GM12878 (cell line): ENCODE results near the gene SQSTM1. TPM values are rescaled to one million over a fixed set of nuclear protein-coding genes. Genes with fewer than 3 reads are reported as not detected.

ENCODE experiments used
- ASH2L ChIP-seq: fragments of 300-600, 200-600 bp; sonication (generic); IDR thresholded peaks from 2 replicates; pipeline ENCODE4 v1.6.1; 2017; ENCODE audit warnings: low read depth, mild to moderate bottlenecking, borderline replicate concordance
- ATF3 ChIP-seq: IDR thresholded peaks from 2 replicates; pipeline ENCODE4 v1.6.1; 2011; ENCODE audit warnings: low read depth, mild to moderate bottlenecking, low read length, moderate library complexity, borderline replicate concordance; ENCODE audit errors: extremely low read depth
- BCLAF1 ChIP-seq: fragments of 450-650 bp; IDR thresholded peaks from 2 replicates; pipeline ENCODE4 v1.6.1; 2017; ENCODE audit warnings: antibody characterized with exemption, mild to moderate bottlenecking, moderate library complexity
- BRCA1 ChIP-seq: IDR thresholded peaks from 2 replicates; pipeline ENCODE4 v1.6.1; 2011; ENCODE audit warnings: low read depth, low read length, improper control_type of control experiment
- CHD4 ChIP-seq: fragments of 200-600 bp; sonication (generic); IDR thresholded peaks from 2 replicates; pipeline ENCODE4 v1.6.1; 2016; ENCODE audit warnings: mild to moderate bottlenecking
- CREB1 ChIP-seq: IDR thresholded peaks from 2 replicates; pipeline ENCODE4 v1.6.1; 2012; ENCODE audit warnings: low read depth, mild to moderate bottlenecking, inconsistent platforms
- HDGF ChIP-seq: fragments of 450-650 bp; IDR thresholded peaks from 2 replicates; pipeline ENCODE4 v1.6.1; 2016; ENCODE audit warnings: antibody characterized with exemption
- IKZF2 ChIP-seq, 2 experiments: fragments of 450-650 bp; IDR thresholded peaks; 2 replicates each; pipeline ENCODE4 v1.6.1; 2017; ENCODE audit warnings: mild to moderate bottlenecking in 2 of 2, moderate library complexity in 2 of 2
- JUNB ChIP-seq: IDR thresholded peaks from 2 replicates; pipeline ENCODE4 v1.6.1; 2016; ENCODE audit warnings: antibody characterized with exemption, mild to moderate bottlenecking
- KAT2A ChIP-seq: conservative IDR thresholded peaks from 2 replicates; pipeline ENCODE4 v1.6.1; 2011; ENCODE audit warnings: low read depth, low read length; ENCODE audit not compliant: control insufficient read depth
- MEF2B ChIP-seq: fragments of 450-650 bp; IDR thresholded peaks from 2 replicates; pipeline ENCODE4 v1.6.1; 2018; ENCODE audit warnings: mild to moderate bottlenecking, moderate library complexity; ENCODE audit not compliant: partially characterized antibody, poor library complexity, severe bottlenecking
- MTA3 ChIP-seq: IDR thresholded peaks from 2 replicates; pipeline ENCODE4 v1.6.1; 2012; ENCODE audit warnings: low read length, inconsistent platforms, borderline replicate concordance
- MXI1 ChIP-seq: fragments of 150-350 bp; IDR thresholded peaks from 2 replicates; pipeline ENCODE4 v1.6.1; 2011; ENCODE audit warnings: low read depth, mild to moderate bottlenecking, inconsistent platforms, low read length, improper control_type of control experiment
- MYC ChIP-seq: IDR thresholded peaks from 2 replicates; pipeline ENCODE4 v1.6.1; 2011; ENCODE audit warnings: mild to moderate bottlenecking, low read length, moderate library complexity, inconsistent platforms; ENCODE audit not compliant: insufficient read depth, insufficient replicate concordance, insufficient read length, severe bottlenecking
- NR2C2 ChIP-seq: IDR thresholded peaks from 2 replicates; pipeline ENCODE4 v1.6.1; 2011; ENCODE audit warnings: borderline replicate concordance, low read depth; ENCODE audit not compliant: control insufficient read depth, insufficient read length
- PAX5 ChIP-seq: IDR thresholded peaks from 2 replicates; pipeline ENCODE4 v1.6.1; 2011; ENCODE audit warnings: low read depth, low read length, borderline replicate concordance
- POLR2AphosphoS5 ChIP-seq: IDR thresholded peaks from 2 replicates; pipeline ENCODE4 v1.6.1; 2011; ENCODE audit warnings: mild to moderate bottlenecking, low read length, inconsistent platforms
- RBBP5 ChIP-seq: fragments of 200-600 bp; sonication (generic); conservative IDR thresholded peaks from 2 replicates; pipeline ENCODE4 v1.6.1; 2016
- SIN3A ChIP-seq: IDR thresholded peaks from 2 replicates; pipeline ENCODE4 v1.6.1; 2012; ENCODE audit warnings: low read depth, low read length, improper control_type of control experiment
- SIX5 ChIP-seq: IDR thresholded peaks from 2 replicates; pipeline ENCODE4 v1.6.1; 2011; ENCODE audit warnings: mild to moderate bottlenecking, low read depth, low read length, moderate library complexity; ENCODE audit not compliant: severe bottlenecking
- STAT1 ChIP-seq: fragments of 450-650 bp; conservative IDR thresholded peaks from 2 replicates; pipeline ENCODE4 v1.6.1; 2014; ENCODE audit warnings: antibody characterized with exemption, mild to moderate bottlenecking
- USF2 ChIP-seq: IDR thresholded peaks from 2 replicates; pipeline ENCODE4 v1.6.1; 2011; ENCODE audit warnings: low read depth, low read length, improper control_type of control experiment, borderline replicate concordance
- WRNIP1 ChIP-seq: IDR thresholded peaks from 2 replicates; pipeline ENCODE4 v1.6.1; 2011; ENCODE audit warnings: low read depth, low read length, improper control_type of control experiment, borderline replicate concordance
- ZBED1 ChIP-seq: IDR thresholded peaks from 2 replicates; pipeline ENCODE4 v1.6.1; 2016; ENCODE audit warnings: borderline replicate concordance
- ZNF207 ChIP-seq: fragments of 450-650 bp; IDR thresholded peaks from 2 replicates; pipeline ENCODE4 v1.6.1; 2014; ENCODE audit warnings: antibody characterized with exemption, mild to moderate bottlenecking, borderline replicate concordance
- ZNF274 ChIP-seq: IDR thresholded peaks from one replicate; pipeline ENCODE4 v1.8.0; 2011; ENCODE audit not compliant: insufficient read length, insufficient read depth
- polyA plus RNA-seq, 11 experiments: library from polyadenylated mRNA; depleted of rRNA in 4 of 11; unstranded in 6 of 11; stranded (reverse) in 5 of 11; fragments of >200 nt; fragmentation: Nextera tagmentation in 4 of 11; fragmentation: Illumina TruSeq in 1 of 11; extraction: Ambion mirVana in 4 of 11; extraction: Trizol in 1 of 11; gene quantifications; 1 replicate in 1 of 11; 2 replicates in 10 of 11; pipeline versions ENCODE4 v1.2.1 to v1.2.3, GENCODE V29; 2011 to 2016; ENCODE audit warnings: inconsistent platforms in 2 of 11, missing spikeins in 2 of 11, low read depth in 1 of 11
- total RNA-seq, 4 experiments: library from RNA; depleted of rRNA in 3 of 4; stranded (reverse); fragments of >200 nt in 3 of 4; fragmentation: Illumina TruSeq in 1 of 4; extraction: Trizol in 1 of 4; gene quantifications; 2 replicates each; pipeline versions ENCODE4 v1.2.1 to v1.2.3, GENCODE V29; 2013 to 2021

Gene SQSTM1
- total and polyA plus RNA-seq, 10 of the 15 experiments (the other 5 are each of a cell fraction or from before 2014, with no cell fraction given), result 6.3 to 138 (median 62.1) TPM

GRCh38 chr5:179818746-179819295, 1.9 kb upstream of the SQSTM1 start (continued):
- TF ChIP-seq USF2, result peak; percentile 82
- TF ChIP-seq JUNB, result peak; percentile 38; the same call in 1 of the 2 replicates
- TF ChIP-seq BCLAF1, result no peak
- TF ChIP-seq ZNF207, result no peak
- peak; percentile 15 for TF ChIP-seq MYC
- peak; percentile 5 for TF ChIP-seq SIX5
- TF ChIP-seq MTA3, result no peak
- TF ChIP-seq NR2C2, result no peak
- no peak for TF ChIP-seq CHD4
- no peak for TF ChIP-seq RBBP5
- TF ChIP-seq IKZF2 (IDR thresholded peaks at IDR 0.05), result peak; percentile 33 to 50; a peak in 3 of 4 replicates
- no peak for TF ChIP-seq ASH2L
- no peak for TF ChIP-seq ZBED1
- peak; percentile 71; the same call in 1 of the 2 replicates for TF ChIP-seq POLR2AphosphoS5
- peak; percentile 95 for TF ChIP-seq HDGF
- TF ChIP-seq KAT2A, result no peak
- TF ChIP-seq BRCA1, result no peak
- TF ChIP-seq WRNIP1, result no peak
- TF ChIP-seq CREB1, result peak; percentile 91
- TF ChIP-seq SIN3A, result no peak
- no peak for TF ChIP-seq STAT1
- no peak for TF ChIP-seq MXI1
- TF ChIP-seq PAX5, result peak; percentile 94
- no peak for TF ChIP-seq ZNF274
- no peak for TF ChIP-seq MEF2B
- TF ChIP-seq ATF3, result peak; percentile 83
